Kasumi-1 (cell line): ENCODE results near the gene TCF25.
"Not testable (repeated sequence)": the region's sequence is repeated elsewhere in the genome, so short reads cannot be mapped to it uniquely, and the experiment has no call there.

Source experiments
- DNase-seq, 2 experiments: peaks; one replicate each; lab custom pipeline; 2025; lab: John Stamatoyannopoulos, UW

The TCF25 gene

GRCh38 chr16:89873109-89873971, at the start of gene TCF25:
TCF25 (plus strand) TSS chr16:89873592; CDS start chr16:89873668, 76 bp downstream.
- DNase-seq = peak; percentile 69 to 74

- not testable (repeated sequence) for DNase-seq
Measured at GRCh38 chr16:89823824-89824148, 49.6 kb upstream of the TCF25 start.

- no peak for DNase-seq
Measured at GRCh38 chr16:89826531-89827382, 46.6 kb upstream of the TCF25 start.

- no peak for DNase-seq
Measured at GRCh38 chr16:89827383-89828198, 45.8 kb upstream of the TCF25 start.

GRCh38 chr16:89828199-89828869, 45.1 kb upstream of the TCF25 start, which contains the start of gene SPIRE2:
SPIRE2 (plus strand) TSS chr16:89828475; CDS start chr16:89828551, 76 bp downstream.
- DNase-seq = peak; percentile 48 to 59

- DNase-seq = no peak
Measured at GRCh38 chr16:89828870-89829629, 44.3 kb upstream of the TCF25 start.

- DNase-seq = no peak
Measured at GRCh38 chr16:89829630-89830437, 43.6 kb upstream of the TCF25 start.

GRCh38 chr16:89831810-89832328, 41.5 kb upstream of the TCF25 start:
- no peak for DNase-seq

- not testable (repeated sequence) for DNase-seq
Measured at GRCh38 chr16:89833664-89834363, 39.6 kb upstream of the TCF25 start.

GRCh38 chr16:89834813-89835363, 38.5 kb upstream of the TCF25 start:
- not testable (repeated sequence) for DNase-seq

- DNase-seq = not testable (repeated sequence)
Measured at GRCh38 chr16:89836484-89836883, 36.9 kb upstream of the TCF25 start.

GRCh38 chr16:89837014-89837546, 36.3 kb upstream of the TCF25 start:
- no peak for DNase-seq

- DNase-seq = no peak
Measured at GRCh38 chr16:89841275-89841674, 32.1 kb upstream of the TCF25 start.

GRCh38 chr16:89842471-89843408, 30.7 kb upstream of the TCF25 start:
- DNase-seq = no peak

- DNase-seq = no peak
Measured at GRCh38 chr16:89843409-89844350, 29.7 kb upstream of the TCF25 start.

GRCh38 chr16:89844739-89845339, 28.6 kb upstream of the TCF25 start:
- DNase-seq = no peak
